OCI-M2 (cell line): ENCODE results near the gene PRKAR1B.

Source experiments
- DNase-seq: peaks from one replicate; lab custom pipeline; 2025; ENCODE audit not compliant: unreplicated experiment; lab: John Stamatoyannopoulos, UW

Gene PRKAR1B

DNA sequence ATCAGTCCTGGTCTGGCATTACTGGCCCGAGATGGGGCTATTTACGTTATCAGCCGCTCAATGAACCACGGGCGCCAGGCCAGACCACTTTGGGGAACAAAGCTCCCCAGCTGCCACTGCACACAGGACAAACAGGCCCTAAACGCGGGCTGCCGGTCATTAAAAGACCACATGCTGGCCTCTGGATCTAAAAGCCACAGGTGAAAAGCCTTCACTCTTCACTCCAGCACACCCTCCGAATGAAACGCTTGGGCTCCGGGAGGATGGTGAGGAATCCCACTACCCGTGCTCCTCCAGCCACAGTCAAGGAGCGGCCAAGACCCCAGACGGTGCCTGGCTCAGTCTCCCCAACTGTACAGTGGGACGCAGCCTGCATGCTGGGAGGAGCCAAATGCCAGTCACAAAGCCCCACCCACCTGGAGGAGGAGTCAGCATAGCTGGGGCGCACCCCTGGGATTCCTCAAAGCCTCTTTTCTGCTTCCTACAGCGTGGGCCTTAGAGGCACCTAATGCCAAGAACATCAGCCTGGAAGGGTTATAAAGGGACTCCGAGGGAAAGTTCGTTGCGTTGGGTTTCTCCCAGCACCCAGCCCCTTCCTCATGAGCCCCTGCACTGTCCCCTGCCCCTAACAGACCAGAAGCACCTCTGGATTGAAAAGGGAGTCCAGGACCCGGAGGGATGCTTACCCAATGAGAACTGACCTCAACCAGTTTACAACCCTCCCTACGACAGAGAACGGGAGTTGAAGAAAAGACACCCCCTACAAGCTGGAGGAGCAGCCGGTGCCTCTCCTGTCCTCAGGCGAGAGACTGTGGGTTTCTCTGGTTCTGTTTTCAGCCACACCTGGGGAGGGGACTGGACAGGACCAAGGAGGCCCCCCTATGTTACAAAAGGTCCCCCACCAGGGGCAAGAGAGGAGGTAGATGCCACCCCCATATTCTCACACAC, 212.2 kb downstream of the PRKAR1B start:
- no peak for DNase-seq

GRCh38 chr7:514242-514641, 212.8 kb downstream of the PRKAR1B start:
- DNase-seq = no peak

- DNase-seq = no peak
Observed at GRCh38 chr7:513521-514166, 213.4 kb downstream of the PRKAR1B start.

DNA sequence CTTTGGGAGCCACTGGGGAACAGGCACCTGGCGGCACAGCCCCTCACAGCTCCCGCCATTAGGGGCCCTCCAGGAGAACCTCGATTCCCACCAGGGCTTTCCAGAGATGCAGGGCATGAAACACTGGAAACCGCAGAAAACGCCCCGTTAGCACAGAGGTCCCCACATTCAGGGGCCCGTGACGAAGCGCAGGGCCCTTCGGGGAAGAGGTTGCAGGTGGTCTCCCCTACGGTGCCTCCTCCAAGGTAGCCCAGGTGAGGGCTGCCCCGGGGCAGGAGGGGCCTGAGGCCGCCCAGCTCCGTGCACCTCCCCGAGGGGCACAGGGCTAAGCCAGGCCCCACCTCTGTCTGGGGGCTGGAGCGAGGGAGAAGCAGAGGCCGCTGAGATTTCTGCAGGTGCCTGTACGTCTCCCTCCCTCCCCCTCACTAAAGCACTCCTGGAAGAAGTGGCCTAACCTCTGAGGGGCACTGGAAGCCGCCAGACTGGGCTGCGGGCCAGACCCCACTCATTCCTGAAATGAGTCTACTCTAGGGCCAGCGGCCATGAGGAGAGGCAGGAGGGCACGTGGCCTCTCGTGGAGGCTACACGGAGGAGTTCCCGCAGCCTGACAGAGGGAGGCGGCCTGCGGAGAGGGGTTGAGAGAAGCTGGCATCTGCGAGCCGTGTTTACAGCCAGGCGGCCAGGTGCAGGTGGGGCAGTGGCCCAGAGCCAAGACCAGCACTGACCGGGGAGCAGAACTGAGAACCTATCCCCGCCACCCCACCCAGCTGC, 214.4 kb downstream of the PRKAR1B start:
- DNase-seq = no peak

GRCh38 chr7:512146-512510, 215.0 kb downstream of the PRKAR1B start:
- DNase-seq = no peak

GRCh38 chr7:511476-512145, 215.5 kb downstream of the PRKAR1B start:
- no peak for DNase-seq

DNA sequence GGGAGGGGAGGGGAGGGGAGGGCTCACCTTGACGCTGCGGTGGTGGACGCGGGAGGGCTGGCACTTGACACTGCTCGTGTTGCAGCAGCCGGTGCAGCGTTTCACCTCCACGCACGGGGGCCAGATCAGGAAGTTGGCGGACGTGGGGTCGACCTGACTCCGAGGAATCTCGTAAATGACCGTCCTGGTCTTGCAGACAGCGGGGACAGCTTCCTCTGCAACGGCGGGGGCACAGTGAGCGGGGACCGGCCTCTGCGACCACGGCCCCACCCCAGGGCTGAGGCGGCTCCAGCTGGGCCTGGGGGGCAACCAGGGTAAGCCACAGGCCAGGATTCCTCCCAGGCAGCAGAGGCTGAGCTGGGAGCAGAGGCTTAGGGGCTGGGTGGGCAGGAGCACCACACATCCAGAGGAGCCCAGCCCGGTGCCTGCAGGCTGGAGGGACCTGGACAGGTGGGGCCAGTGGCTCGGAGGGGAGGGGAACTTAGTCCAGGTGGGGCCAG, 216.2 kb downstream of the PRKAR1B start:
- no peak for DNase-seq

DNA sequence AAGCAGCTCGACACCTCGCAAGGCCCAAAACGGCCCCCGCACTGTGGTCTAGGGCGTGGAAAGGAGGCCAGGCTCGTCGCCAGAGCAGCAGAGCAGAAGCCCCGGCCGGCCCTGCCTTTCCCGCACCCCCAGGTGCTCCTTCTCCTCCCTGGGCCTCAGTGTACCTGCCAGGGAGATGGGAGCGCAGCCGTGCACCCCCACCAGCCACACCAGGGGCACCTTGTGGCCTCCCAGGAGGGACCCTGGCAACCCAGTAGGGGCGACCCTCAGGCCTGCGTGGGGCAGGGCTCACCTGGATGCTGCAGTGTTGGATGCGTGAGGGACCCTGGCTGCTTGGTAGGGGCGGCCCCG, 217.0 kb downstream of the PRKAR1B start:
- DNase-seq = no peak

GRCh38 chr7:509426-510130, 217.5 kb downstream of the PRKAR1B start:
- no peak for DNase-seq

- DNase-seq = no peak
Observed at GRCh38 chr7:508461-509170, 218.5 kb downstream of the PRKAR1B start.

DNA sequence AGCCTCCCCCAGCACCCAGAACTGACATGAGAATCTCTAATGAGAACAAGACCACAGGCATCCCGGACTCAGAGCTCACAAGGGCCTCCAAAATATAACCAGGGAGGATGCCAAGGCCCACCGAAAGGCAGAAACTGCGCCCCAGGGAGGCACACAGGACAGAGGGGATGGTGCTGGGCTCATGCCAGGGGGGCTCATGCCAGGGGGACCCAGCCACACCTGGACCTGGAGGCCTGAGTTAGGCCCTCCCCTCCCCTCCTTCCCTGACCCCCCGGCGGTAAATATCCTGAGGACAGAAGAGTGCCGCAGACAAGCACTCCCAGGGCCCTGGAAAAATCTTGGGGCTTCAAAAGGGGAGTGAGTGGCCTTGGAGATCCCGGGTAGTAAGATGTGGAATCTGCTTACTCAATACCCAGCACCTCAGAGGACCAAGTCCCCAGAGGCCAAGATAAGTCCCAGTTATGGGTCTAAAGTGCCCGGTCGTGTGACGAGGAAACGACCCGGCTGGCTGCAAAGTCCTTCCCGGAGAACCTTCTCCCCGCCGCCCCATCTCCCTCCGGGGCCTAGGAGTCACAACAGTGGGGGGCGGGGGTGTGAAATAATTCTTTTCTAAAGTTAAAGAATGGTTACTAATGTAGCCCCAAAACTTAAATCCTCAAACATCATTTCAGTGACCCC, 219.3 kb downstream of the PRKAR1B start:
- no peak for DNase-seq

DNA sequence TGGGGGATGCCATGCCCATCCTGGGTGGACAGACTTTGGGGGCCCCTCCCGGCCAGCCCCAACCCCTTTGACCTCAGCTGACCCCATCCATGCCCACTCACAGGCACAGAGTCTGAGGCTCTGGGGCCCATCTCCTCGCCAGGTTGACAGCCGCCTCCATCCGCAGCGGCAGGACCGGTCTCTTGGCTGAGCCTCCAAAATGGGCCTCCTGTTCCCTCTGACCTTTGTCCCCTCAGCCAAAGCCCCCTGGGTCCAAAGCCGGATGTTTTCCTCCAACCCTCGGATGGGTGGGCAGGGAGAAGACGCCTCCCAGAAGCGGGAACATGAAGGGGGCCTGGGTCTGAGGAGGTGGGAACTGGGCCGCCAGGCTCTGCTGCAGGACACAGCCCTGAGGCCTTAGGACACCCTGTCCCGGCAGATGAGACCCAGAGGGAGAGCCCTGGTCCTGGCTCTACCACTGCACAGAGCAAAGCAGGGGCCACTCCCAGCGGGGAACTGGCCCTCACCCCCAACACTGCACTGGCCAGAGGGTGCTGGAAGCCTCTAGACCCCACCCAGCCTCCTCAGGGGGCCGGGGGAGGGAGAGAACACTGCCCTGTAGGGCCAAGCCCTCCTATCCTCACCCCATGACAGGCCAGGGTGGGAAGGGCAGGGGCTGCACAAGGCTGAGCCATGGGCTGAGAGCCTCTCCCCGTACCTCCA, 220.0 kb downstream of the PRKAR1B start:
- DNase-seq = no peak

- DNase-seq = no peak
Observed at GRCh38 chr7:506391-506831, 220.7 kb downstream of the PRKAR1B start.

DNA sequence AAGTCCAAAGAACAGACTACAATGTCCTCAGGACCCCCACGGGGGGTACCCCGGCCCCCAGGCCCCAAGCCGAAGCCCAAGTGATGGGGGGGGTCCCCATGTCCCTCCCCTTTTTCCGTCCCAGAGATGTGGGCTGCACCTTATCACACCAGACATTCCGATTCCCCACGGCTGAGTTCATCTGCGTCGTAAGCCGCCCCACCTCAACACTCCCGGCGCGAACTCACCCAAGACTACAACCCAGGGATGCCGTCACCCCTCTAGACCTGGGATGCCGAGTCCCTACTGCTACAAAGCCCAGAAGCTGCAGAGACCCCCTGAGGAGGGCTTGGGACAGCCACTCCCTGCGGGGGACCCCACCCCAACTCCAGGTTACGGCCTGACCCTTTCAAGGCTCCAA, 221.9 kb downstream of the PRKAR1B start:
- no peak for DNase-seq

- DNase-seq = no peak
Observed at GRCh38 chr7:504221-505111, 222.6 kb downstream of the PRKAR1B start.

DNA sequence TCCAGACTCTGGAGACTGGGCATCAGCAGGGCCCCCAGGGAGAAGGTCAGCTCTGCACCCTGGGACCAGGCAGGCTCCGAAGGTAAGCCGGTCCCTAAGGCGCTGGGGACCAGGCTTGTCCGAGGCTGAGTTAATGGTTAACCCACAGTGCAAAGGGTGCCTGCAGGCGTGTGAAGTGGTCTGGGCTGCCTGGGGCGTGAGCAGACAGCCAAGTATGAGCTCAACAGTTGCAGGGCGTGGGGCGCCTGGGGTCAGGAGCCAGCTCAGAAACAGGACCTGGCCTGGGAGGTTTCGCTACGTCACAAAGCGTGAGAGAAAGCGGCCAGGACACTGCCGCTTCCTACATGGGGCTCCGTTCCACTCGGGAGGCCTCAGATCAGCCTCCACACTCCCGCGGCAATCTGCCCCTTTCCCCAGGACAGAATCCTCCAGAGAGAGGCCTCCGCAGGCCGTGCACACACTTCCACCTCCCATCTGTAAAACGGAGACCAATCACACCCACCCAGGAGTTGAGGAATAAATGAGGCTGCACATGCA, 223.4 kb downstream of the PRKAR1B start:
- no peak for DNase-seq

GRCh38 chr7:502296-502695, 224.8 kb downstream of the PRKAR1B start:
- DNase-seq = no peak
